DOHH2 (cell line): ENCODE data around the gene MYLK.

Experiments used
- EZH2phosphoT487 ChIP-seq: fragments of 200-600 bp; sonication (generic); IDR thresholded peaks from 2 replicates; pipeline ENCODE4 v1.6.1; 2017; ENCODE audit warnings: borderline replicate concordance, mild to moderate bottlenecking, antibody characterized with exemption, low read length, moderate library complexity, mixed read lengths
- TF ChIP-seq, protein P1 (sequence below): fragments of 200-600 bp; sonication (generic); IDR thresholded peaks from one replicate; pipeline ENCODE4 v1.5.1; 2014; ENCODE audit warnings: antibody characterized with exemption, mild to moderate bottlenecking, low read depth, low read length; ENCODE audit not compliant: poor library complexity, severe bottlenecking

DNA sequence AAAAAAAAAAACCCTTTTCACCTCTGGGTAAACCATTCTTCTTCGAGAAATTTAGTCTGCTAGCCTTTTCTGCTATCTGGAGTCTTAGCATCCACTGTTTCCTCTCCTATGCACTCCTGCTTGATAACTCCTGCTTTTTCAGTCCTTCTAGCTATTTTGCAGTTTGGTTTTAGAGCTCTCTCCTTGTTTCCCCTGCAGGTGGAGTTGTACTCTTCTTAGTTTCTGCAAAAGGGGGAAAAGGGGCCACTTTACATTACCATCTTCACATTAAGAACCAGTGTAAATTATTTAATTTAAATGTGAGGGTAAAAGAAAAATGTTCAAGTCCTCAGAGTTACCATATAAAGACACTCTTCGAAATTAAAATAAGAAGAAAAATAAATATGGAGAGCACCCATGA lies 23.6 kb upstream of the MYLK start:
- TF ChIP-seq, protein P1, sequence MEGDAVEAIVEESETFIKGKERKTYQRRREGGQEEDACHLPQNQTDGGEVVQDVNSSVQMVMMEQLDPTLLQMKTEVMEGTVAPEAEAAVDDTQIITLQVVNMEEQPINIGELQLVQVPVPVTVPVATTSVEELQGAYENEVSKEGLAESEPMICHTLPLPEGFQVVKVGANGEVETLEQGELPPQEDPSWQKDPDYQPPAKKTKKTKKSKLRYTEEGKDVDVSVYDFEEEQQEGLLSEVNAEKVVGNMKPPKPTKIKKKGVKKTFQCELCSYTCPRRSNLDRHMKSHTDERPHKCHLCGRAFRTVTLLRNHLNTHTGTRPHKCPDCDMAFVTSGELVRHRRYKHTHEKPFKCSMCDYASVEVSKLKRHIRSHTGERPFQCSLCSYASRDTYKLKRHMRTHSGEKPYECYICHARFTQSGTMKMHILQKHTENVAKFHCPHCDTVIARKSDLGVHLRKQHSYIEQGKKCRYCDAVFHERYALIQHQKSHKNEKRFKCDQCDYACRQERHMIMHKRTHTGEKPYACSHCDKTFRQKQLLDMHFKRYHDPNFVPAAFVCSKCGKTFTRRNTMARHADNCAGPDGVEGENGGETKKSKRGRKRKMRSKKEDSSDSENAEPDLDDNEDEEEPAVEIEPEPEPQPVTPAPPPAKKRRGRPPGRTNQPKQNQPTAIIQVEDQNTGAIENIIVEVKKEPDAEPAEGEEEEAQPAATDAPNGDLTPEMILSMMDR = peak; percentile 15
- TF ChIP-seq EZH2phosphoT487 = no peak
